HepG2 (cell line): Measurements from ENCODE around the gene PRKCE. TPM values are rescaled to one million over a fixed set of nuclear protein-coding genes. Genes with fewer than 3 reads are reported as not detected.

Experiments used
- ATAC-seq: fragments of 200-7000 bp; cut with Tn5 transposase; 3 replicates; pipeline ENCODE4 v1.9.1; 2020; ENCODE audit warnings: mild to moderate bottlenecking, moderate library complexity
- BruUV-seq: library from RNA; stranded (reverse); fragments of 400-500 nt; replicated peaks from 2 replicates; lab custom pipeline; 2021; lab: Mats Ljungman, UMichigan
- CTCF ChIA-PET: fragments of 300-600 bp; formaldehyde crosslinking; extraction: SDS; loops from one replicate; lab custom pipeline; 2021; ENCODE audit warnings: low total read pairs, inconsistent platforms, low intra/inter-chr PET ratio; lab: Yijun Ruan, JAX
- POLR2A ChIA-PET: fragments of 350-600 bp; sonication (Branson Sonifier 250); formaldehyde crosslinking; loops from one replicate; lab custom pipeline; 2020; ENCODE audit warnings: antibody characterized with exemption, inconsistent platforms; lab: Yijun Ruan, JAX
- DNase-seq: peaks from one replicate; pipeline ENCODE4 v3.0.0-alpha.2; 2015; ENCODE audit warnings: low spot score
- FAIRE-seq: peaks from 3 replicates; lab custom pipeline; 2011; peaks lifted over from hg19 to GRCh38; lab: Jason Lieb, UNC
- H2AFZ ChIP-seq: one replicate; pipeline ENCODE4 v1.6.1; 2011; ENCODE audit warnings: low read length, inconsistent platforms
- H3K27ac ChIP-seq: fragments of 300-600 bp; 3 replicates; pipeline ENCODE4 v1.8.0; 2011; ENCODE audit warnings: mixed run types, mild to moderate bottlenecking, mixed read lengths, low read length, inconsistent platforms; ENCODE audit not compliant: insufficient read depth; ENCODE audit errors: extremely low read length
- H3K27me3 ChIP-seq, 2 experiments: fragments of 200-600 bp in 1 of 2; 2 replicates in 1 of 2; 3 replicates in 1 of 2; pipeline versions ENCODE4 v1.6.0 to v1.8.0; 2011; ENCODE audit warnings: low read length in 2 of 2, mild to moderate bottlenecking in 2 of 2, moderate library complexity in 2 of 2, inconsistent platforms in 1 of 2; ENCODE audit not compliant: insufficient read depth in 2 of 2, control insufficient read depth in 1 of 2
- H3K36me3 ChIP-seq, 2 experiments: fragments of 200-600 bp in 1 of 2; replicated peaks in 1 of 2; 2 replicates in 1 of 2; 3 replicates in 1 of 2; pipeline versions ENCODE4 v1.5.1 to v1.8.0; 2011; ENCODE audit warnings: low read length in 2 of 2, inconsistent platforms in 1 of 2; ENCODE audit not compliant: insufficient read depth in 2 of 2, control insufficient read depth in 1 of 2
- H3K4me1 ChIP-seq: 2 replicates; pipeline ENCODE4 v1.5.1; 2012; ENCODE audit warnings: low read length, inconsistent platforms; ENCODE audit not compliant: insufficient read depth
- H3K4me2 ChIP-seq: 2 replicates; pipeline ENCODE4 v1.6.0; 2011; ENCODE audit warnings: low read depth, low read length, inconsistent platforms
- H3K4me3 ChIP-seq, 3 experiments: fragments of 200-600 bp in 1 of 3; sonication (generic), shearing (Covaris generic) in 1 of 3; replicated peaks in 1 of 3; 2 replicates each; pipeline ENCODE4 v1.5.1; 2011 to 2016; ENCODE audit warnings: low read length in 3 of 3, inconsistent platforms in 2 of 3, low read depth in 2 of 3, mild to moderate bottlenecking in 2 of 3, control low read depth in 1 of 3, mixed read lengths in 1 of 3; ENCODE audit not compliant: insufficient read depth in 1 of 3
- H3K79me2 ChIP-seq: one replicate; pipeline ENCODE4 v1.6.1; 2011; ENCODE audit warnings: low read length, inconsistent platforms; ENCODE audit not compliant: insufficient read depth
- H3K9ac ChIP-seq: 2 replicates; pipeline ENCODE4 v1.6.0; 2011; ENCODE audit warnings: mild to moderate bottlenecking, low read depth, low read length, inconsistent platforms; ENCODE audit not compliant: insufficient read depth
- H3K9me3 ChIP-seq: 2 replicates; pipeline ENCODE4 v1.5.1; 2012; ENCODE audit warnings: mild to moderate bottlenecking, low read length
- H4K20me1 ChIP-seq: 2 replicates; pipeline ENCODE4 v1.6.0; 2011; ENCODE audit warnings: inconsistent platforms, mild to moderate bottlenecking, low read length, moderate library complexity; ENCODE audit not compliant: insufficient read depth
- CEBPB ChIP-seq: IDR thresholded peaks from 2 replicates; pipeline ENCODE4 v1.6.1; 2011; ENCODE audit warnings: low read depth, low read length, improper control_type of control experiment, borderline replicate concordance
- CEBPG ChIP-seq: IDR thresholded peaks from 2 replicates; pipeline ENCODE4 v1.6.1; 2016
- GRHL1 ChIP-seq: sonication (generic); formaldehyde crosslinking; conservative IDR thresholded peaks from 2 replicates; pipeline ENCODE4 v1.8.0; 2022; ENCODE audit warnings: missing genetic modification reagents
- MAFG ChIP-seq: sonication (generic); formaldehyde crosslinking; IDR thresholded peaks from 2 replicates; pipeline ENCODE4 v1.5.1; 2020; ENCODE audit warnings: mild to moderate bottlenecking, missing genetic modification reagents
- PREB ChIP-seq: sonication (generic); formaldehyde crosslinking; IDR thresholded peaks from 2 replicates; pipeline ENCODE4 v1.4.0; 2020; ENCODE audit warnings: missing genetic modification reagents
- SIN3A ChIP-seq: IDR thresholded peaks from 2 replicates; pipeline ENCODE4 v1.6.1; 2011; ENCODE audit warnings: low read depth, mild to moderate bottlenecking, control low read depth, low read length, borderline replicate concordance
- TAF15 ChIP-seq: fragments of 200-400 bp; formaldehyde crosslinking; IDR thresholded peaks from one replicate; pipeline ENCODE4 v1.6.1; 2018; ENCODE audit warnings: mild to moderate bottlenecking, low read depth, low read length; ENCODE audit not compliant: poor library complexity, severe bottlenecking
- TRIM24 ChIP-seq: sonication (generic); formaldehyde crosslinking; IDR thresholded peaks from 2 replicates; pipeline ENCODE4 v1.8.0; 2022; ENCODE audit warnings: mild to moderate bottlenecking, missing genetic modification reagents
- ZBED4 ChIP-seq: sonication (generic); formaldehyde crosslinking; IDR thresholded peaks from 2 replicates; pipeline ENCODE4 v1.4.0; 2020; ENCODE audit warnings: missing genetic modification reagents, borderline replicate concordance
- ZFYVE20 ChIP-seq: sonication (generic); formaldehyde crosslinking; IDR thresholded peaks from 2 replicates; pipeline ENCODE4 v1.8.0; 2023; ENCODE audit warnings: low read depth, mild to moderate bottlenecking, moderate library complexity, missing genetic modification reagents, borderline replicate concordance
- ZNF577 ChIP-seq: sonication (generic); formaldehyde crosslinking; IDR thresholded peaks from 2 replicates; pipeline ENCODE4 v1.4.0; 2020; ENCODE audit warnings: mild to moderate bottlenecking, low read depth, missing genetic modification reagents, borderline replicate concordance
- ZNF691 ChIP-seq: sonication (generic); formaldehyde crosslinking; IDR thresholded peaks from 2 replicates; pipeline ENCODE4 v1.4.0; 2020; ENCODE audit warnings: missing genetic modification reagents, low read depth, mild to moderate bottlenecking, borderline replicate concordance
- ZSCAN12 ChIP-seq: sonication (generic); formaldehyde crosslinking; IDR thresholded peaks from 2 replicates; pipeline ENCODE4 v1.9.0; 2021; ENCODE audit warnings: mild to moderate bottlenecking, missing genetic modification reagents
- WGBS: methylation state at CpG from one replicate; pipeline ENCODE4 v1.1.6; 2017; ENCODE audit warnings: low lambda C conversion rate; 5-methylcytosine and 5-hydroxymethylcytosine counted together
- in situ Hi-C: cut with HindIII; loops from 2 replicates; pipeline ENCODE4 v1.10.0; 2017; ENCODE audit warnings: low pct_unique_long_range_greater_than_20kb; ENCODE audit not compliant: extremely low pct_ligation_motif_present
- intact Hi-C: fragments of 100-400 bp; cut with micrococcal nuclease; formaldehyde crosslinking; loops from one replicate; pipeline ENCODE4 v1.10.0; 2022; ENCODE audit not compliant: unreplicated experiment
- polyA plus RNA-seq, 8 experiments: library from polyadenylated mRNA; depleted of rRNA in 3 of 8; stranded (reverse) in 7 of 8; unstranded in 1 of 8; fragments of >200 nt; fragmentation: Illumina TruSeq in 4 of 8; extraction: Trizol in 4 of 8; gene quantifications; 2 replicates each; pipeline versions ENCODE4 v1.2.1 to v1.2.3, GENCODE V29; 2011 to 2016; ENCODE audit warnings: low read depth in 4 of 8, missing spikeins in 1 of 8, mixed read lengths in 1 of 8; ENCODE audit not compliant: insufficient read depth in 1 of 8
- total RNA-seq, 5 experiments: library from RNA; depleted of rRNA; stranded (reverse); fragments of >200 nt; fragmentation: Illumina TruSeq; extraction: Trizol; gene quantifications; 2 replicates each; pipeline ENCODE4 v1.2.3, GENCODE V29; 2016; ENCODE audit warnings: low read depth in 1 of 5

Gene PRKCE
- total and polyA plus RNA-seq, 2 of the 13 experiments (the other 11 are each of a cell fraction or from before 2014, with no cell fraction given) = 1.0 to 3.9 TPM

DNA sequence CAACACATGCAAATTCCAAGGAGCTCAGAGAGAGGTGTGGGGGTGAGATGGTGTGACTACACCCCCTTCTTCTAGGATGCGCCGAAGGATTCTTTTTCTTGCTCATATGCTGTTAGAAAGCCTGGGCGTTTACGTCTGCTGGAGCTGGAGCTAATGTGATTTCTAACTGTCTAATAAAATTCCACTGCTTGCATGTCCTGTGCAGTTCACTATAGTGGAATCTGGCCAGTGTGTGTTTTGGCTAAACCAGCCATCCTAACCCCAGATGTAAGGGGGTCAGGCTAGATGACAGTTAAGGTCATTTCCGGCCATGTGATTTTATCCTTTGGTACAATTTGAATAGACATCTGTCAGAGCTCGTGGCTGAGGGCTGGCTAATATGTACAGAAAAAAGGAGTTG, 194.1 kb downstream of the PRKCE start (continued):
- no peak for TF ChIP-seq ZBED4 (CRISPR knock-in tag)

- DNase-seq (no peak), ATAC-seq (no peak), FAIRE-seq (no peak)
- H3K4me1 ChIP-seq = no peaks in the 10 kb centered on the region
- no peak overlapping the region for H3K27ac ChIP-seq
- POLR2A ChIA-PET = no interaction called here
- TF ChIP-seq ZNF691 (CRISPR knock-in tag) = no peak
- no peak for TF ChIP-seq TAF15
- TF ChIP-seq GRHL1 (CRISPR knock-in tag) = no peak
- no peak for TF ChIP-seq TRIM24
- no peak for TF ChIP-seq SIN3A
- TF ChIP-seq CEBPG (CRISPR knock-in tag) = 0 out of 2 replicates have a peak, but pooled peaks have one; percentile 8
- TF ChIP-seq MAFG (CRISPR knock-in tag) = no peak
- TF ChIP-seq ZFYVE20 (CRISPR knock-in tag) = no peak
- no peak for TF ChIP-seq ZSCAN12 (CRISPR knock-in tag)
- no peak for TF ChIP-seq PREB (CRISPR knock-in tag)
- TF ChIP-seq CEBPB = peak; percentile 69; the same call in 1 of the 2 replicates
- TF ChIP-seq ZNF577 = no peak
- no peaks in the 10 kb centered on the region for H3K79me2 ChIP-seq
- no peak overlapping the region for H3K4me2 ChIP-seq
- CTCF ChIA-PET = no interaction called here
- in situ Hi-C loops (no loop called here), intact Hi-C loops (no loop called here)
- no TSS peak for BruUV-seq
- no peaks in the 10 kb centered on the region for H4K20me1 ChIP-seq
- H3K4me3 ChIP-seq = no peak overlapping the region
- H3K36me3 ChIP-seq = no peaks in the 10 kb centered on the region
- no peaks in the 10 kb centered on the region for H3K9me3 ChIP-seq
- H2AFZ ChIP-seq = no peak overlapping the region
- H3K9ac ChIP-seq = no peak overlapping the region
- H3K27me3 ChIP-seq = no peaks in the 10 kb centered on the region
- 89% methylated on average over 7 of the region's 7 CpGs for WGBS
Observed at GRCh38 chr2:45849491-45850283, 198.2 kb downstream of the PRKCE start.
